NB4 (cell line): Measurements from ENCODE around the gene STARD7.

ENCODE experiments used
- DNase-seq: peaks from one replicate; pipeline ENCODE4 v3.0.0; 2010; ENCODE audit warnings: low read depth
- H3K4me3 ChIP-seq: one replicate; pipeline ENCODE4 v1.5.1; 2011; ENCODE audit warnings: mild to moderate bottlenecking, low read depth, low read length, moderate library complexity
- MAX ChIP-seq: IDR thresholded peaks from 2 replicates; pipeline ENCODE4 v1.6.1; 2011; ENCODE audit warnings: low read depth, low read length
- MYC ChIP-seq: IDR thresholded peaks from 2 replicates; pipeline ENCODE4 v1.6.1; 2011; ENCODE audit warnings: low read depth, low read length
- POLR2A ChIP-seq: IDR thresholded peaks from 2 replicates; pipeline ENCODE4 v1.6.1; 2011; ENCODE audit warnings: mild to moderate bottlenecking; ENCODE audit not compliant: insufficient read length; ENCODE audit errors: extremely low read depth
- TF ChIP-seq, protein P1 (sequence below): IDR thresholded peaks from one replicate; pipeline ENCODE4 v1.5.1; 2012; ENCODE audit warnings: low read depth, low read length

Gene STARD7

GRCh38 chr2:96239745-96240264 is 31.2 kb upstream of the STARD7 start:
- TF ChIP-seq MAX = no peak
- no peak for TF ChIP-seq MYC
- TF ChIP-seq, protein P1, sequence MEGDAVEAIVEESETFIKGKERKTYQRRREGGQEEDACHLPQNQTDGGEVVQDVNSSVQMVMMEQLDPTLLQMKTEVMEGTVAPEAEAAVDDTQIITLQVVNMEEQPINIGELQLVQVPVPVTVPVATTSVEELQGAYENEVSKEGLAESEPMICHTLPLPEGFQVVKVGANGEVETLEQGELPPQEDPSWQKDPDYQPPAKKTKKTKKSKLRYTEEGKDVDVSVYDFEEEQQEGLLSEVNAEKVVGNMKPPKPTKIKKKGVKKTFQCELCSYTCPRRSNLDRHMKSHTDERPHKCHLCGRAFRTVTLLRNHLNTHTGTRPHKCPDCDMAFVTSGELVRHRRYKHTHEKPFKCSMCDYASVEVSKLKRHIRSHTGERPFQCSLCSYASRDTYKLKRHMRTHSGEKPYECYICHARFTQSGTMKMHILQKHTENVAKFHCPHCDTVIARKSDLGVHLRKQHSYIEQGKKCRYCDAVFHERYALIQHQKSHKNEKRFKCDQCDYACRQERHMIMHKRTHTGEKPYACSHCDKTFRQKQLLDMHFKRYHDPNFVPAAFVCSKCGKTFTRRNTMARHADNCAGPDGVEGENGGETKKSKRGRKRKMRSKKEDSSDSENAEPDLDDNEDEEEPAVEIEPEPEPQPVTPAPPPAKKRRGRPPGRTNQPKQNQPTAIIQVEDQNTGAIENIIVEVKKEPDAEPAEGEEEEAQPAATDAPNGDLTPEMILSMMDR = no peak
- H3K4me3 ChIP-seq = no peak overlapping the region
- no peak for DNase-seq

- DNase-seq = no peak
- no peak overlapping the region for H3K4me3 ChIP-seq
- no peak for TF ChIP-seq POLR2A
- no peak for TF ChIP-seq MAX
- no peak for TF ChIP-seq MYC
- TF ChIP-seq, protein P1 = no peak
These were observed 30.5 kb upstream of the STARD7 start for GRCh38 chr2:96239091-96239490.

GRCh38 chr2:96238266-96238665 is 29.6 kb upstream of the STARD7 start:
- no peak for TF ChIP-seq MAX
- no peak for TF ChIP-seq POLR2A
- no peak for TF ChIP-seq MYC
- TF ChIP-seq, protein P1 = no peak
- H3K4me3 ChIP-seq = no peak overlapping the region
- no peak for DNase-seq

GRCh38 chr2:96236882-96237281 is 28.3 kb upstream of the STARD7 start:
- TF ChIP-seq MAX (no peak), MYC (no peak), POLR2A (no peak)
- TF ChIP-seq, protein P1 = no peak
- DNase-seq = no peak
- H3K4me3 ChIP-seq = no peak overlapping the region

DNA sequence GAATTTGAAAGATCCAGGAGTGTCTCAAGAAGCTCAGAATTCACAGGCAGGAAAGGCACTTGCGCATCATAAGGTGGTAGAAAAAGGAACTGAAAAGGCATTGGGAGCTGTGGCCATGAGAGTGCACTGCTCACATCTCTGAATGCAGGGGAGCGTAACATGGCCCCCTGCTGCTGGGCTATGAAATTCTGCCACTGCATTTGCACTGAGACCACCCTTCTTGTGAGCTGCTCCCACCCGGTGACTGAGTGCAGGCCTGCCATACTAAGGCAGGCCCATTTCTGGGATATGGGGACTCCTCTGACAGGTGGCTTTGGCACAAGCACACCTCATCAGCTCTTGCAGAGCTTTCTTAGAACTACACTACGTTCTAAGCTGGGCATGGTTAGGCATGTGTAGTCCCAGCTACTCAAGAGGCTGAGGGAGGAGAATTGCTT is 25.3 kb upstream of the STARD7 start:
- H3K4me3 ChIP-seq = no peak overlapping the region
- peak; percentile 48 for DNase-seq
- no peak for TF ChIP-seq POLR2A

- no peak overlapping the region for H3K4me3 ChIP-seq
- no peak for TF ChIP-seq MAX
- TF ChIP-seq POLR2A = no peak
- no peak for TF ChIP-seq MYC
- TF ChIP-seq, protein P1 = no peak
- DNase-seq = no peak
These were observed 24.8 kb upstream of the STARD7 start for GRCh38 chr2:96233436-96233835.
